ENCODE measurements around the gene NBAS.

Gene NBAS

DNA sequence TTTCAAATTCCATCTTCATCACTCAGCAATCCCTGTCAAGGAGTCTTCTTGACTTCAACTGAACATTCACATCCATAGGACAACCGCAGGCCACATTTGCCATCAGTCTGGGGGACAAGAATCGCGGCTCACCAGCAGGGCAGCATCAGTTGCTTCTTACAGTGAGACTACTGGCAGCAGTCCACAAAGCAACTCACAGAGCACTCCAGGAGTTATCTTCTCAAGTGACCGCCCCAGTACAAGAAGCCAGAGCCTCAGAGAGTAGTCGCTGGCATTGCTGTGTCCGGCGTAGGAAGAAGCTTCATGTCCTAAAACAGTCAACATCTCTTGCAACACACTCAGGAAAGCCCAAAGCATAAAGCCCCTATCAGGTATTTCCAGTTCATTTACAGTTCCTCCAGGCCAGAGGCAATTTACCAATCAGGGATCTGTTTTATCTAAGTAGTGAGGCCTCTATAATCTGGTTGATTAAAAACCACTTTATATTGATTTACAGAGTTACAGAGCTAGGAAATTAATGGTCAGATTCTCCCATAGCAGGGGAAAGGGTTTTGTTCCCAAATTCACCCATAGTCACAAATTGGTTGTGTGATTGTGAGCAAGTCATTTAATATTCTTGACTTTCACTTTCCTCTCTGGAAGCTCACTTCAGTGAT is 177.3 kb downstream of the NBAS start:
- no peak for DNase-seq
- H3K9me3 ChIP-seq (ENCODE audit: control insufficient read depth, low read length) = no peaks in the 10 kb centered on the region
- H3K27me3 ChIP-seq (replicated peaks; ENCODE audit: control insufficient read depth, insufficient read depth, low read length, poor library complexity, severe bottlenecking) = no peaks in the 10 kb centered on the region
- H3K36me3 ChIP-seq (ENCODE audit: control insufficient read depth, insufficient read depth, low read length) = peaks cover 14% of the 10 kb centered on the region
- no peaks in the 10 kb centered on the region for H3K4me1 ChIP-seq (ENCODE audit: control insufficient read depth, insufficient read depth, low read length, poor library complexity, severe bottlenecking)
- H3K4me3 ChIP-seq (ENCODE audit: insufficient read depth, low read depth, low read length, poor library complexity, severe bottlenecking) = no peak overlapping the region
- H3K27ac ChIP-seq (ENCODE audit: insufficient read depth, low read length, poor library complexity, severe bottlenecking) = no peak overlapping the region

DNA sequence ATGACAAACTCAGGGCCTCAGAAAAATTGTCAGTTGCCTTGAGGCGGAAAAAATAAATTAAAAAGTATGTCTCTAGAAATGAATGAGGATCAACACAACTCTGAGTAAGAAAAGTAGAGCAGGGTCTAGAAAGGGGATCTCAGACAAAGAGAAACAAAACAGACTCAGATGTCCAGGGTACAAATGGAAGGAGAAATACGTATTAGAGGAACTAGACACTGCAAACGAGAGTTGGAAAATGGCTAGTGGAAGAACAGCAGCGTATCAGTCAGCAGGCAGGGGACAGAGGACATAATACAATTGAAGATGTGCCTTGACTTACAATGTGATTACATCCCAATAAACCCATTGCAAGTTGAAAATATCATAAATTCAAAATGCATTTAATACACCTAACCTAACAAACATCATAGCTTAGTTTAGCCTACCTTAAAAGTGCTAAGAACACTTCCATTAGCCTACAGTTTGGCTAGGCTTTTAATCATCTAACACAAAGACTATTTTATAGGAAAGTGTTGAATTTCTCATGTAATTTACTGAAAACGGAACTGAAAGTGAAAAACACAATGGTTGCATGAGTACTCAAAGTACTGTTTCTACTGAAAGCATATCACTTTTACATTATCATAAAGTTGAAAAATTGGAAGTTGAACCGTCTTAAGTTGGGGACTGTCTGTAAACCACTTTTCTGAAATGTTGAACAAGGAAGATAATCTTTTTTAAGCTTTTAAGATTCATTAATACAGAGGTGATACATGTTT is 182.8 kb downstream of the NBAS start:
- H3K36me3 ChIP-seq (ENCODE audit: control insufficient read depth, insufficient read depth, low read length) = peaks cover 23% of the 10 kb centered on the region
- no peaks in the 10 kb centered on the region for H3K4me1 ChIP-seq (ENCODE audit: control insufficient read depth, insufficient read depth, low read length, poor library complexity, severe bottlenecking)
- H3K27me3 ChIP-seq (replicated peaks; ENCODE audit: control insufficient read depth, insufficient read depth, low read length, poor library complexity, severe bottlenecking) = no peaks in the 10 kb centered on the region
- H3K4me3 ChIP-seq (ENCODE audit: insufficient read depth, low read depth, low read length, poor library complexity, severe bottlenecking) = no peak overlapping the region
- no peak for DNase-seq
- no peaks in the 10 kb centered on the region for H3K9me3 ChIP-seq (ENCODE audit: control insufficient read depth, low read length)
- no peak overlapping the region for H3K27ac ChIP-seq (ENCODE audit: insufficient read depth, low read length, poor library complexity, severe bottlenecking)

GRCh38 chr2:15377202-15377601 is 183.9 kb downstream of the NBAS start:
- no peaks in the 10 kb centered on the region for H3K27me3 ChIP-seq (replicated peaks; ENCODE audit: control insufficient read depth, insufficient read depth, low read length, poor library complexity, severe bottlenecking)
- H3K4me3 ChIP-seq (ENCODE audit: insufficient read depth, low read depth, low read length, poor library complexity, severe bottlenecking) = no peak overlapping the region
- H3K36me3 ChIP-seq (ENCODE audit: control insufficient read depth, insufficient read depth, low read length) = peaks cover 19% of the 10 kb centered on the region
- no peak overlapping the region for H3K27ac ChIP-seq (ENCODE audit: insufficient read depth, low read length, poor library complexity, severe bottlenecking)
- no peak for DNase-seq
- no peaks in the 10 kb centered on the region for H3K4me1 ChIP-seq (ENCODE audit: control insufficient read depth, insufficient read depth, low read length, poor library complexity, severe bottlenecking)
- H3K9me3 ChIP-seq (ENCODE audit: control insufficient read depth, low read length) = no peaks in the 10 kb centered on the region

- H3K27ac ChIP-seq (ENCODE audit: insufficient read depth, low read length, poor library complexity, severe bottlenecking) = no peak overlapping the region
- H3K9me3 ChIP-seq (ENCODE audit: control insufficient read depth, low read length) = no peaks in the 10 kb centered on the region
- no peak overlapping the region for H3K4me3 ChIP-seq (ENCODE audit: insufficient read depth, low read depth, low read length, poor library complexity, severe bottlenecking)
- H3K36me3 ChIP-seq (ENCODE audit: control insufficient read depth, insufficient read depth, low read length) = peaks cover 13% of the 10 kb centered on the region
- H3K4me1 ChIP-seq (ENCODE audit: control insufficient read depth, insufficient read depth, low read length, poor library complexity, severe bottlenecking) = no peaks in the 10 kb centered on the region
- no peaks in the 10 kb centered on the region for H3K27me3 ChIP-seq (replicated peaks; ENCODE audit: control insufficient read depth, insufficient read depth, low read length, poor library complexity, severe bottlenecking)
- DNase-seq = no peak
These were observed 189.1 kb downstream of the NBAS start for GRCh38 chr2:15372019-15372418.

DNA sequence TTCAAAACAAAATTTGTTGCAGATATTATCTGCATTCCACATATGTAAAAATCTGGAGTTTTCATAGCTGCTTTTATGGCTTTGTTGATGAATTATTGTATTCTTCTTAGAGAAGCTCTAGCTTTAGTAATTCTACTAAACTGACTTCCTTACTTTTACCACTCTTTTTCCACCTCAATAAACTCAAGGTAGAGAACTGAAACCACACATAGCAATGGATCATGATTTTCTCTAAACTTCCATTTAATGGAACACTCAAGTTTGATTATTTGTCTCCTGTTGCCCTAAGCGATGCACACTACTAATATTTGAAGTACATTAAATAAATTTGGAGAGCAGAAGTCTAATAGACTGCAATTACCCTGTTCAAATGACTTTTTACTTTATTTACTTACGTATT is 192.0 kb downstream of the NBAS start:
- H3K9me3 ChIP-seq (ENCODE audit: control insufficient read depth, low read length) = no peaks in the 10 kb centered on the region
- peaks cover 7% of the 10 kb centered on the region for H3K36me3 ChIP-seq (ENCODE audit: control insufficient read depth, insufficient read depth, low read length)

DNA sequence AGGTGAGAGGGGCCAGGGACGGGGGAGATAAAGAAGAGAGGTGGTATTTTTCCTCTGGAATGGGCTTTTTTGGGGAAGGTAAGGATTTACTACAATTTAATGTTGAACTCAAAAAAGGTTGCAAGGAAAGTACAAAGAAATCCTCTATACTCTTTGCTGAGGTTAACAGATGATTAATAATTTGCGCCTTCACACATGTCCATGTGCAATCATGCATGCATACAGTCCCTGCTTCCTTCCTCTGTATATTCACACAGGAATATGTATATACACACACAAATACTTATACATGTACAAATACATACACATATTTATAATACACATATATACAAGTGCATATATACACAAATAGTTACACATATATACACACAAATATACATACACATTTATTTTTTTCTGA is 193.4 kb downstream of the NBAS start:
- H3K27ac ChIP-seq (ENCODE audit: insufficient read depth, low read length, poor library complexity, severe bottlenecking) = no peak overlapping the region
- no peaks in the 10 kb centered on the region for H3K9me3 ChIP-seq (ENCODE audit: control insufficient read depth, low read length)
- peaks cover 7% of the 10 kb centered on the region for H3K36me3 ChIP-seq (ENCODE audit: control insufficient read depth, insufficient read depth, low read length)
- H3K4me3 ChIP-seq (ENCODE audit: insufficient read depth, low read depth, low read length, poor library complexity, severe bottlenecking) = no peak overlapping the region
- H3K27me3 ChIP-seq (replicated peaks; ENCODE audit: control insufficient read depth, insufficient read depth, low read length, poor library complexity, severe bottlenecking) = no peaks in the 10 kb centered on the region
- no peak for DNase-seq
- H3K4me1 ChIP-seq (ENCODE audit: control insufficient read depth, insufficient read depth, low read length, poor library complexity, severe bottlenecking) = no peaks in the 10 kb centered on the region

More for the DNA sequence above, 192.0 kb downstream of the NBAS start:
- H3K27ac ChIP-seq (ENCODE audit: insufficient read depth, low read length, poor library complexity, severe bottlenecking) = no peak overlapping the region
- H3K4me1 ChIP-seq (ENCODE audit: control insufficient read depth, insufficient read depth, low read length, poor library complexity, severe bottlenecking) = no peaks in the 10 kb centered on the region
- no peak overlapping the region for H3K4me3 ChIP-seq (ENCODE audit: insufficient read depth, low read depth, low read length, poor library complexity, severe bottlenecking)
- no peaks in the 10 kb centered on the region for H3K27me3 ChIP-seq (replicated peaks; ENCODE audit: control insufficient read depth, insufficient read depth, low read length, poor library complexity, severe bottlenecking)
- no peak for DNase-seq

GRCh38 chr2:15367205-15367604 is 193.9 kb downstream of the NBAS start:
- H3K4me1 ChIP-seq (ENCODE audit: control insufficient read depth, insufficient read depth, low read length, poor library complexity, severe bottlenecking) = no peaks in the 10 kb centered on the region
- no peaks in the 10 kb centered on the region for H3K27me3 ChIP-seq (replicated peaks; ENCODE audit: control insufficient read depth, insufficient read depth, low read length, poor library complexity, severe bottlenecking)
- no peaks in the 10 kb centered on the region for H3K9me3 ChIP-seq (ENCODE audit: control insufficient read depth, low read length)
- no peak overlapping the region for H3K4me3 ChIP-seq (ENCODE audit: insufficient read depth, low read depth, low read length, poor library complexity, severe bottlenecking)
- H3K27ac ChIP-seq (ENCODE audit: insufficient read depth, low read length, poor library complexity, severe bottlenecking) = no peak overlapping the region
- peaks cover 7% of the 10 kb centered on the region for H3K36me3 ChIP-seq (ENCODE audit: control insufficient read depth, insufficient read depth, low read length)
- DNase-seq = no peak

DNA sequence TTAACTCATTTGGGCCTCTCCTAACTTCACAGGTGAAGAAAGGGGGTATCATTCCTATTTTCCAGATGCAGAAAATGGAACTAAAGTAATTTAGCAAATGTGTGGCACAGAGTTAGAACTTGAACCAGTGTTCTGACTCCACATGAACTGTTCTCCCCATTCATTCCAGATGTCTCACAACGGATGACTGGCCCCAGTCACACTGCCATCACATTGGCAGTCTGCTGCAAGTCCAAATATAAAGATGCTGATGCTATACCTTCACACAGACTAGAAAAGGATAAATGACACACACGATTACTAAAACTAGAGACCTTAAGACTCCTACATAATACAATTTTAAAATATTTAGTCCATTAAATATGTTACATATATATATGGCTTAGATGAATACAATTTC is 195.7 kb downstream of the NBAS start:
- no peaks in the 10 kb centered on the region for H3K9me3 ChIP-seq (ENCODE audit: control insufficient read depth, low read length)
- DNase-seq = no peak
- H3K27ac ChIP-seq (ENCODE audit: insufficient read depth, low read length, poor library complexity, severe bottlenecking) = no peak overlapping the region
- H3K27me3 ChIP-seq (replicated peaks; ENCODE audit: control insufficient read depth, insufficient read depth, low read length, poor library complexity, severe bottlenecking) = no peaks in the 10 kb centered on the region
- no peak overlapping the region for H3K4me3 ChIP-seq (ENCODE audit: insufficient read depth, low read depth, low read length, poor library complexity, severe bottlenecking)
- no peaks in the 10 kb centered on the region for H3K4me1 ChIP-seq (ENCODE audit: control insufficient read depth, insufficient read depth, low read length, poor library complexity, severe bottlenecking)
- peaks cover 5% of the 10 kb centered on the region for H3K36me3 ChIP-seq (ENCODE audit: control insufficient read depth, insufficient read depth, low read length)

- no peaks in the 10 kb centered on the region for H3K27me3 ChIP-seq (replicated peaks; ENCODE audit: control insufficient read depth, insufficient read depth, low read length, poor library complexity, severe bottlenecking)
- H3K27ac ChIP-seq (ENCODE audit: insufficient read depth, low read length, poor library complexity, severe bottlenecking) = no peak overlapping the region
- no peaks in the 10 kb centered on the region for H3K4me1 ChIP-seq (ENCODE audit: control insufficient read depth, insufficient read depth, low read length, poor library complexity, severe bottlenecking)
- DNase-seq = no peak
- no peak overlapping the region for H3K4me3 ChIP-seq (ENCODE audit: insufficient read depth, low read depth, low read length, poor library complexity, severe bottlenecking)
- H3K9me3 ChIP-seq (ENCODE audit: control insufficient read depth, low read length) = no peaks in the 10 kb centered on the region
- peaks cover 4% of the 10 kb centered on the region for H3K36me3 ChIP-seq (ENCODE audit: control insufficient read depth, insufficient read depth, low read length)
These were observed 196.6 kb downstream of the NBAS start for GRCh38 chr2:15364561-15364960.

DNA sequence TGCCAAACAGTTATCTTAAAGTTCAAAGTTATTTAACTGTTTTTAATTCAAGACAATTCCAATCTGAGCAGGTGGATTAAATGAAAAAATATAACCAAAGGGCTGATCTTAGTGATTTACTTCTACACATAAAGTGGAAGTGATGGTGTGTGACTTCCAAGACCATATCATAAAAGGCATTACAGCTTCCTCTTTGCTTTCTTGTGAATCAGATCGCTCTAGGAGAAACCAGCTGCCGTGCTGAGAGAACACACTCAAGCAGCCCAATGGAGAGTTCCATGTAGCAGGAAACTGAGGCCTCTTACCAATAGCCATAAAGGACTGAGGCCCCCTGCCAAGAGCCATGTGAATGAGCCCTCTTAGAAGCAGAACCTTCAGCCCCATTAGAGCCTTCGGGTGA is 197.4 kb downstream of the NBAS start:
- no peak for DNase-seq
- H3K4me3 ChIP-seq (ENCODE audit: insufficient read depth, low read depth, low read length, poor library complexity, severe bottlenecking) = no peak overlapping the region
- peaks cover 4% of the 10 kb centered on the region for H3K36me3 ChIP-seq (ENCODE audit: control insufficient read depth, insufficient read depth, low read length)
- no peak overlapping the region for H3K27ac ChIP-seq (ENCODE audit: insufficient read depth, low read length, poor library complexity, severe bottlenecking)
- H3K27me3 ChIP-seq (replicated peaks; ENCODE audit: control insufficient read depth, insufficient read depth, low read length, poor library complexity, severe bottlenecking) = no peaks in the 10 kb centered on the region
- no peaks in the 10 kb centered on the region for H3K9me3 ChIP-seq (ENCODE audit: control insufficient read depth, low read length)
- no peaks in the 10 kb centered on the region for H3K4me1 ChIP-seq (ENCODE audit: control insufficient read depth, insufficient read depth, low read length, poor library complexity, severe bottlenecking)
